GM23338 (cell line): Measurements from ENCODE around the gene CFAP74.
A peak's percentile ranks its signal among the peaks of the same experiment; 100 is the strongest.

ENCODE experiments used
- CREB1 ChIP-seq: fragments of 250-450 bp; sonication (Bioruptor Pico); IDR thresholded peaks from 2 replicates; pipeline ENCODE4 v1.5.0; 2020; ENCODE audit warnings: low read depth, mild to moderate bottlenecking, moderate library complexity
- CTCF ChIP-seq, 2 experiments: fragments of 200-600 bp in 1 of 2; sonication (generic) in 1 of 2; conservative IDR thresholded peaks; 2 replicates each; pipeline versions ENCODE4 v1.5.1 to v1.6.1; 2016 to 2017; ENCODE audit warnings: antibody characterized with exemption in 2 of 2, low read depth in 2 of 2, mild to moderate bottlenecking in 2 of 2, moderate library complexity in 1 of 2
- EZH2 ChIP-seq: fragments of 200-600 bp; sonication (generic); IDR thresholded peaks from one replicate; pipeline ENCODE4 v1.8.0; 2017; ENCODE audit warnings: antibody characterized with exemption, mild to moderate bottlenecking, low read depth; ENCODE audit not compliant: unreplicated experiment
- EZH2phosphoT487 ChIP-seq: fragments of 200-600 bp; sonication (generic); IDR thresholded peaks from one replicate; pipeline ENCODE4 v1.8.1; 2018; ENCODE audit warnings: antibody characterized with exemption; ENCODE audit not compliant: unreplicated experiment
- JUNB ChIP-seq: IDR thresholded peaks from one replicate; pipeline ENCODE4 v1.6.1; 2016; ENCODE audit warnings: antibody characterized with exemption; ENCODE audit not compliant: unreplicated experiment
- POLR2AphosphoS5 ChIP-seq: IDR thresholded peaks from 2 replicates; pipeline ENCODE4 v1.6.1; 2016; ENCODE audit warnings: antibody characterized with exemption, low read depth
- REST ChIP-seq: IDR thresholded peaks from one replicate; pipeline ENCODE4 v1.6.1; 2018; ENCODE audit warnings: antibody characterized with exemption; ENCODE audit not compliant: unreplicated experiment

- TF ChIP-seq CTCF (conservative IDR thresholded peaks at IDR 0.05; ENCODE audit: low read depth in 2 of 2) (no peak), EZH2 (no peak), REST (peak; percentile 13), POLR2AphosphoS5 (peak; percentile 37; the same call in 1 of the 2 replicates), EZH2phosphoT487 (no peak), JUNB (no peak), CREB1 (CRISPR knock-in tag) (peak; percentile 93)
Observed at GRCh38 chr1:1890506-1891348, 112.9 kb downstream of the CFAP74 start, which contains the start of gene GNB1.
